SK-N-SH treated with all-trans-retinoic acid at 6 μM for 48 hours (cell line): Measurements from ENCODE around the gene ARF1.

Experiments
- ARNTL ChIP-seq: fragments of 450-650 bp; formaldehyde crosslinking; IDR thresholded peaks from 2 replicates; pipeline ENCODE4 v1.5.0; 2020; ENCODE audit warnings: low read depth, mild to moderate bottlenecking, moderate library complexity, borderline replicate concordance
- CREB5 ChIP-seq: fragments of 250-450 bp; sonication (Bioruptor Pico); IDR thresholded peaks from 2 replicates; pipeline ENCODE4 v1.5.1; 2020; ENCODE audit warnings: low read depth, mild to moderate bottlenecking, moderate library complexity
- ESRRG ChIP-seq: fragments of 250-450 bp; sonication (Bioruptor Pico); IDR thresholded peaks from 2 replicates; pipeline ENCODE4 v1.6.1; 2021; ENCODE audit warnings: mild to moderate bottlenecking
- PATZ1 ChIP-seq: fragments of 250-450 bp; sonication (Bioruptor Pico); IDR thresholded peaks from 2 replicates; pipeline ENCODE4 v1.8.0; 2020; ENCODE audit warnings: mild to moderate bottlenecking, moderate library complexity, borderline replicate concordance
- ZNF8 ChIP-seq: fragments of 450-650 bp; formaldehyde crosslinking; IDR thresholded peaks from 2 replicates; pipeline ENCODE4 v1.5.0; 2020; ENCODE audit warnings: mild to moderate bottlenecking, moderate library complexity

- TF ChIP-seq ESRRG (CRISPR knock-in tag) (no peak), PATZ1 (CRISPR knock-in tag) (no peak), CREB5 (CRISPR knock-in tag) (no peak), ARNTL (CRISPR knock-in tag) (no peak), ZNF8 (CRISPR knock-in tag) (no peak)
Observed at GRCh38 chr1:228083871-228084278, 1.4 kb downstream of the ARF1 start.
